ENCODE data around the gene DNAH12.

Gene DNAH12

DNA sequence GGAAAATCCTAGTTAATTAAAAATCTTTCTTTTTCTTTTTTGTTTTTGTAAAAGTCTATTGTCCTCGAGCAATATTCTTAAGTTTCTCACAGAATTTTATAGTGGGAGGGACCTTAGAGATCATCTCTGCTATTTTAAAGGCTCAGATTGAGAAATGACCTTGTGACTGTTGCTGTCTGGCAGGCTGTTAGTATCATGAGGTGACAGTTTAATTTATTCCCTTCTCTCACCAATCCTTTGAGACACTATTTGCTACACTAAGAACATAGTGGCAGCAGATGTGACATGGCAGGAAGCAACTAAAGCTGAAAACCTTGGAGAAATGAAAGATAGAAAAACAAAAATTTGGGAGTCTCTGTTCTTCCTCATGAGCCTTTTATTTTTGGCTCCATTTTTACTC is 291.7 kb downstream of the DNAH12 start:
- in situ Hi-C loops (cut with MboI; ENCODE audit: low sequenced_read_pairs) = no loop called here

DNA sequence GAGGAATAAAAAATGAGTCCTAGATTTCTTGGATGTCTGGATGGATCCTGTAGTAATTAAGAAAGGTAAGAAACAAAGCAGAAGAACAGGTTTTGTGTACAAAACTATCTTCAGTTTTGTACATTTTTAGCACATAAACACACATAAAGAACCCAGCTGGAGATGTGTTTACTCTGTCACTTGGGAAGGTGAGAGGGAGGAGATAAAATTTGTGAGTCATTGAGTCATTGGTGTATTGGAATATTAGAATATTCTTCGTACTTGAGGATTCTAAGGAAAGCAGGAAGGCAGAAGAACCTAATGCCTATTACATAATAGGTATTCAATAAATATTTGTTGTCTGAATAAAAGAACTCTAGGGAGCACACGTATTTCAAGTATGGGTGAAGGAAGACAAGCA is 299.2 kb downstream of the DNAH12 start:
- in situ Hi-C loops (cut with MboI; ENCODE audit: low sequenced_read_pairs) = no loop called here
